HG03469 (cell line): ENCODE data around the gene ZNF385B.
"Not testable (repeated sequence)": the region's sequence is repeated elsewhere in the genome, so short reads cannot be mapped to it uniquely, and the experiment has no call there.

Experiments used
- ATAC-seq: cut with Tn5 transposase; IDR thresholded peaks from one replicate; pipeline ENCODE4 v1.9.1; 2021; ENCODE audit warnings: mild to moderate bottlenecking, moderate library complexity, moderate number of reproducible peaks; ENCODE audit not compliant: unreplicated experiment

Gene ZNF385B

DNA sequence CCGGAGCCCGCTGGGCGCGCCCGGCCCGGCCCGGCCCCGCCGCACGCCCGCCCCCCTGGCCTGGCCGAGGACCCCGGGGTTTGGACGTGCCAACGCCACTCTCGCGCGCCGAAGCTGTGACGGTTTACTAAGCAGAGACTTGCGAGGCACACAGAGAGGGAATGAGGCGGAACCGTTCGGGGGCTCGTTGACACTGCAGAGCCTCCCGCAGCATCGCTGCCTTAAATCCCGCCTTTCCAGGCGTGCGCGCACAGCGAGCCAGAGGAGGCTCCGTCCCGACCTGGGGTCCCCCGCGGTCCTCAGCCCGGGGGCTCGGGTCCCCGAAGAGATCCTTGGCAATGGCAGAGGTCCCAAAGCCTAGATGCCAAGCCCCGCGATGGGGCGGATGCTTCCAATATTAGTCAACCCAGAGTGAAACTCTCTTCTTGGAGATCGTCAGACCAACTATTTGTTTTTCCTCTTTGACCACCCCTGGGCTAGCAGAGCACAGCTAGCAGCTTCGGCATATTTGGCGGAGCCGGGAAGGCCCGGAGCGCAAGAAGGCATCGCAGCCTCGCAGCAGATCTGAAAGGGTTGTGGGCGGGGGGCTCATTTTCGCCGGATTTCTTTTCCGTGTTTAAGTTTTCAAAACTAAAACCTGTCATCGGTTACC lies at the start of gene ZNF385B:
Gene ZNF385B, minus strand, starts transcription at position 197 of the 652 bp plus-strand sequence.
- no peak for ATAC-seq

DNA sequence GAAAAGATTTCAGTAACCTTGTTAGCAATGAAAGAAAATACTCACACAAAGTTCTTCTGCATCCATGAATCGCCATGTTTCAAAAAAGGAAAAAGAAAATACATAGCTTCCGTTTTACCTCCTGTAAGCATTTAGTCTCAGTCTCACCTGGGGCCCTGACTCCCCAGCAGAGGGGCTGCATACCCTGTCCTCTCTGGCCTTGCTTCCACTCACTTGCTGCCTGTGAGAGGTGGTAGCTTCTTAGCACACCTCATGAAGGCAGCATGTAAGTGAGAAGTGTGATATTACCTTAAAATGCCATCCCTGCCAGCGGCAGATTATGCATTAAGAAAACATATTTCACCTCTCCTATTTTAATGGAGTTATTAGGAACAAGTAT lies 49.3 kb upstream of the ZNF385B start:
- ATAC-seq = no peak

DNA sequence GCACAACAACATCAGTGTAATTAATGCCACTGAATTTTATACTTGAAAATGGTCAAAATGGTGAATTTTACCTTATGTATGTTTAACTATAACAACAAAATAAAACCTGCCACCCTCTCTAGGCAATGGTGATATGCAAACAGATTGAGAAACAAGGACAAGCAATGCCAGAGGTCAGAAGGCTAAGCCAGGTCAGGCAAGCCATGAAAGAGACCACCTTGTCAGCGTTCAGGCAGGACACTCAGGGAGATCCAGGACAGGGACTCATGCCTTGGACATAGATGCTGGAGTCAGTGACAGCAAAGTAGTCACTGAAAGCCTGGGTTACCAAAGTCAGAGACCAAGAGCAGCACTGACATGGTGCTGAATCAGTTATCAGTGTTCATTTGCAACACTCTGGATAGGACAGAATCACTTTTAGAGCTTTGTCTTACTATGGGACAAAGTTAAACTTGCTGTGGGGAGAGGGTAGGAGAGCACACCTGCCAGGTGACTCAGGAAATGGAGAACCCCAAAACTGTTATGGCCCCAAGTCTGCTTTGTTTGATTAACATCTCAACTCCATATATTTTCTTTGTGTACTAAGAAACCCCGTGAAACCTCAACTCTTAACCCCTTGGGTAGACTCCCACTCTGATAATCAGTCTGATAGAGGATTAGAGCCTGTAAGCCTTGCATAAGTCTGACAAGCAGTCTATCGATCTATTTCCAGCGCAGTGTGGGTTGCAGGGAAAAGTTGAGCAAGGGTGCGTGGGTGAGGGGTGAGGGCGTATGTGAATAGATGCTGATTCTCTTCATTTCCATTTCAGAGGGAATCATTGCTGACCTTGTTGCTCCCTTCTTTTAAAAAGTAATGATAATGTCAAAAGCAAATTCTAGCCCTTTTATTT lies 48.7 kb upstream of the ZNF385B start:
- no peak for ATAC-seq

DNA sequence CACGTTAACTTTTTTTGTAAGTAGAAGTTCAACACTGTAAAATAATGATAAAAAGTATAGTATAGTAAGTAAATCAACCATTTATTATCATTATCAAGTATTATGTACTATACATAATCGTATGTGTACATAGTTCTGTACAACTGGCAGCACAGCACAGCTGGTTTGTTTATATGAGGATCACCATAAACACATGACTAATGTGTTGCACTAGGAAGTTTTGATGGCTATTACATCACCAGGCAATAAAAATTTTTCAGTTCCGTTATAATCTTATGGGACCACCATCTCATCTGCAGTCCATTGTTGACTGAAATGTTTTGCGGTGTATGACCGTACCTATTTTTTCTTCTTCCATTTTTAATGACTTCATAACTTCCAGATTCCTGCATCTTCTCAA lies 39.2 kb upstream of the ZNF385B start:
- no peak for ATAC-seq

DNA sequence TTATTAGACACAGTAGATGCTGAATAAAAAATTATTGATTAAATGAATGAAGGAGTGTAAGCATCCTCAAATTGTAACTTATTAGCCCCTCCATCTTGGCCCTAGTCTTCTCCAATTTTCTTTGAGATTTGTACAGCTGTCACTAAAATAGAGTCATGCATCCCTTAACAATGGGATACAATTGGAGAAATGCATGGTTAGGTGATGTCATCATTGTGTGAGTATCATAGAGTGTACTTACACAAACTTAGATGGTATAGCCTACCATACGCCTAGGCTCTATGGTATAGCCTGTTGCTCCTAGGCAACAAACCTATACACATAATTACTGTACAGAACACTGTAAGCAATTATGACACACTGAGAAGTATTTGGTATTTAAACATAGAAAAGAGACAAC lies 38.3 kb upstream of the ZNF385B start:
- ATAC-seq = no peak

DNA sequence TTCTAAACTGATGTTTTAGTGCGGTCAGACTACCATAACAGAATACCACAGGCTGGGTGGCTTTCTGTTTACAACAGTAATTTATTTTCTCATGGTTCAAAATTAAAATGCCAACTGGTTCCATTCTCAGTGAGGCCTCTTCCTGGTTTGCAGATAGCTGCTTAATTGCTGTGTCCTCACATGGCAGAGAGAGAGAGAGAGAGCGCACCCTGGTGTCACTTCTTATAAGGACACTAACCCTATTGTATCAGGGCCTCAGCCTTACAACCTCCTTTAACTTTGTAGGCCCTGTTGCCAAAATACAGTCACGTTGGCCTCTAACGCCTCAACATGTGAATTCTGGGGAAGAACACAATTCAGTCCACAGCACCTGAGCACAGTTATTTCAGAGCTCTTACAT lies 37.5 kb upstream of the ZNF385B start:
- peak; percentile 89 for ATAC-seq

DNA sequence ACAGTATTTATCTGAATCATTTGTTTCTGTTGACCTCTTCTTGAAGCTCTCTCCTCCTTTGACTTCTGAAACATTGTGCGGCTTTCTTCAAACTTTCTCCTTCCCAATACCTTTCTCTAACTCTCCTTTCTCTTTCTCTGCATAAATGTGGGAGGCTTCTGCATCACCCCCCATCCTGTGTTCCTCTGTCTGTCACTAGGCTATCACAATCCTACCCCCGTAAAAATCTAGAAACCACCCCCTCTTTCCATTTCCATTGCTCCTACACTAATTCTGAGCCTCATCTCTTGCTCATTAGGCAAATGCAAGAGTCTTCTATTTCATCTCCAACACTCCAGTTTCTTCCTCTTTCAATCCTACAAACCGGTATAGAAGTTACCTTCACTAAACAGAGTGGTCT lies 32.2 kb upstream of the ZNF385B start:
- no peak for ATAC-seq

DNA sequence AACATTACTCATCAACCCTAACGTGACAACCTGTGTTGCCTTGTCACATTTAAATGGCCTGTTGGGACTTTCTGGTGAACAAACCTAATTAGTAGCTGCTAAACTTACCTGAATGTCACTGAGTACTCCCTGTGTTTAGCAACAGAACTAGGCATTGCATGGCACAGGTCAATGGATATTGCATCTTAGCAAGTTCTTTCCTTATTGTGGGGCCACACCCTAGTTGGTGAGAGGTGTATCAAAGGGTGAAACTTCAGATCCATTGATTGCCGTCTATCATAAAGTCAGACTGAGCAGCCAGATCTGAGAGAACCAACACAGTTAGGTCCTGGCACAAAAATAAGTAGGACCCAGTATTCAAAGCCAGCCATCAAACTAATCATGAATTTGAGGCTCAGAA lies 29.8 kb upstream of the ZNF385B start:
- ATAC-seq = no peak

DNA sequence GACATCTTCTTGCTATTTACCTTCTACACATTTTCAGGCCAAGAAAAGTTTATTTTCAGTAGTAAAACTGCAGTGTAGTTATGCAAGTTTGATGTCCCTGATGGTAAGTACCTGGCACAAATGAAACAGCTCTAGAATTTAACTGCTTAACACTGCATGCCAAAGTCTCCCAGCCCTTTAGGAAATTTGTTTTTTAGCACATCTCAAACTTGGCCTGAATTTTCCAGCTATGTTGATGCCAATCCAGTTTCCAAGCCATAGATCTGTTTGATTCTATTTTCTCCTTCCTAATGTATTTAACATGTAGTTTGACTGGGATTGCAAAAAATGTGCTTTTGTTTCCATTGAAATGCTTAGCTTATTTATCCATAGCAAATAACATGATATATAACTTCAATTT lies 29.3 kb upstream of the ZNF385B start:
- no peak for ATAC-seq

DNA sequence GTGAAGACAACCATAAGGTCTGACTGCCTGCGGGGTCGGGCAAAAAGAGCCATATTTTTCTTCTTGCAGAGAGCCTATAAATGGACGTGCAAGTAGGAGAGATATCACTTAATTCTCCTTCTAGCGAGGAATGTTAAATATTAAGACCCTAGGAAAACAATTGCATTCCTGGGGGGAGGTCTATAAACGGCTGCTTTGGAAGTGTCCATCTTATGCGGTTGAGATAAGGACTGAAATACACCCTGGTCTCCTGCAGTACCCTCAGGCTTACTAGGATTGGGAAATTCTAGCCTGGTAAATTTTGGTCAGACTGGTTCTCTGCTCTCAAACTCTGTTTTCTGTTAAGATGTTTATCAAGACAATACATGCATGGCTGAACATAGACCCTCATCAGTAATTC lies 27.2 kb upstream of the ZNF385B start:
- ATAC-seq = not testable (repeated sequence)

DNA sequence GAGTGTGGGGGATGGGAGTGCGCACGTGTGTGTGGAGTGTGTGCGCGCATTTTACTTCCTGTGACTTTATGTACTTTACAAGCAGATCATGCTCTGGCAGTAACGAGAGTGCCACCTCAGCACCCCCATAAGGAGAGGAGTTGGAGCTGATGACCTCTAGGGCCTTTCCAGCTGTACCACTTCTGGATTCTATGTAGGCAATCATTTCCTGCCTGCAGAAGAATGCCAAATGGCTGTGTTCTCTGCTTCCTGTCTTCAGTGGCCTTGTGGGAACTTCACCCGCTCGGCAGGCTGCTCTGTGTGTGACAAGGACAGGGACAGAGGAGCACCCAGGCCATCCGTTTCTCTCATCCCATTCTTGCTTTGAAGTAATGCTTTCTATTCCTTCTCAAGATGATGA lies 22.8 kb upstream of the ZNF385B start:
- ATAC-seq = no peak

DNA sequence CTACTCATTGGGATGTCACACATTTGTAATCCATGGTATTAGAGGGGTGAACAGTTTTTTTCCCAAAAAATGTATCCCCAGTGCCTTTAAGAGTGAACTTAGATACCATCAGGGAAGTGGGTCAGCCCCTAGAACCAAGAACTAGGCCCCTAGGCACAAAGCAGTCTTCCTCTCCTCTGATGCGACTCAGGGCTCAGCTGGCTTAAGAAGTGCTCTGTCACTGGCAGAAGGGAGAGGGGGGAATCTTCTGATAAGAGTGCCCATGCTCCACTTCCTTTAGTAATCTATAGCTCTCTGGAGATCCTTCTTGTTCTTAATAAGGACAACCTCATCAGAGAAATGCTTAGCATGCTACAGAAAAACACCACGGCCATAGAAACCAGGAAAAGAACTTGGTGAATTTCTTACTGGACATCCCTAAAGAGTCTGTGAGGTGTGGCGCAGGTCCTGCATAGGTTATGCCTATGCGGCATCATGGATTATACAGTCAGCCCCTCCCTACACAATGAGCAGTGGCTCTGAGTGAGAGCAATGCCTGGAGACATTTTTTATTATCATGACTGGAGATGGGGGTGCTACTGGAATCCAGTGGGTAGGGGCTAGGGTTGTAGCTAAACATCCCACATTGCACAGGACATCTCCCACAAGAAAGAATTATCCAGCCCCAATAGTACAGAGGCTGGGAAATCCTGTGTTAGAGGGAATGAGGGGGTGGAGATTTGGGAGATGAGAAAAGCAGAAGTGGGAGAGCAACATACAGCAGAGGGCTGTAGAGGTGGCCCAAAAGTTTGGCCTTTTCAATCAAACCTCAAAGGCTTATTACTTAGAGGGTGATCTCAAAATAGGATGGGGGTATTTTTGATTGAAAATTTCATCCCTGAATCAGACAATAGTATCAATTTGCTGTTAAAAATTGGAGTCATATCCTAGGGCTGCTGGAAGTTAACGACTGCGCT lies 21.7 kb upstream of the ZNF385B start:
- no peak for ATAC-seq

DNA sequence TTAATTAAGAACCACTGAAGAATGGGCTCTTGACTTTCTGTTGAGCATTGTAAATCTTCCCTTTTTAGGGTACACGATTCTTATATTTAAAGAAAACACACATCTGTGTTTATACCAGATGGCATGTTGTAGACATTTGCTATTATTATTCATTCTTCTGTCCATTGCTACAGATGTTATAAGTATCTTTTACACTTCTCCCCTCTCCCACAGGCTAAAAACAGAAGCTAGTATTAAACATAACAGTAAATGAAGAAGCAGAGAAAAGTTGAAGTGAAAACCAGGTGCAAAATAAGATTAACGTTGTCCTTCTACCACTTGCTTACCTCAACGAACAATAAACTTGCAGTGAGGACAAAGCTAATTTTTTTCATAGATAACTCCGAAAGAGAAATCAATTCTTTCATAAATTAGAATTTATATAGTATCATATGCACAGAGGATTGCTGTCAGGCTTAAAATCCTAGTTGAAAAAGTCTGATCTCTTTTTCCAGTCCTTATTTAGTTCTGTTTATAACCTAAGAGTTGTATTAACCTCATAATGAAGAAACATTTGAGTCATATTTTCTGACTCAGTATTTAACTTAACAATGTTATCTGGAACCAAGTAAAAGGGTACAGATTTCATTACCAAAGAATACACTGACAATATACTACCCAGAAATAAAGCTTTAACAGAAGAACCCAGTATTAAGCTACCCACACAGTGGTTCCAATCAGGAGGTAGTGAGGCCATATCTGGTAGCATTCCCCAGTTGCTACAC lies 16.4 kb upstream of the ZNF385B start:
- ATAC-seq = no peak

DNA sequence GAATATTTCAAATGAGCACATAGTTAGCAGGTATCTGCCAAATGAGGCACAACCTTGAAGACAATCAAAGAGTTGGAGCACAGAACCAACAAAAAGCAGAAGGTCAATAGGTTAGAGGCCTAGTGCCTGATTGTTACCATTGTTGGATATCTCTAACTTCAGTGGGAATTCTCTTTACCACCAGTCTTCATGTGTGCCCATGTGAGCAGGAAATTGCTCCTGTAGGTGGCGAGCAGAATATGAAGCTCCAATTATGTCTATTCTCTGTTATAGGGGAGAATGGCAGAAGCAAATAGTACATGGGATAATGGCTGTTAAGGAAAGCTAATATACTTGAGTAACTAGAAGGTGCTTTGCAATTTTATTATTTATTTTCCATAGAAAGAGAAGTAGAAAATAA lies 14.9 kb upstream of the ZNF385B start:
- ATAC-seq = no peak

DNA sequence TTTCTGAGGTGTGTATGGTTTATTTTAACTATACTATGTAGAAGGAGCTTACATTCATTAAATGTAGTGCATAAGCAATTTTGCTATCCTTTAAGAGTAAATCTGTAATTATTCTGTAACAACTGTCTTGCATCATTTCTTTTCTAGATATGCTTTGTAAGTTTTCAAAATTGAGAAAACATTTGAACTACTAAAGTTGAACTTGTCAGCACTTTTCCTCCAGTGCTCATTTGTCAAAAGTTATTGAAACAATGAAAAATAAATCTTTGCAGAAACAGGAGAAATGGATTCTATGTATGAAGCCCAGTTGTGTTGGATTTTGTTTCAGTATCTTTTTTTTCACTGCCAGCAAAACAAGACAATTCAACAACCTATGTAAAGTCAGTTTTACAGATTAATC lies 14.5 kb upstream of the ZNF385B start:
- ATAC-seq = no peak

DNA sequence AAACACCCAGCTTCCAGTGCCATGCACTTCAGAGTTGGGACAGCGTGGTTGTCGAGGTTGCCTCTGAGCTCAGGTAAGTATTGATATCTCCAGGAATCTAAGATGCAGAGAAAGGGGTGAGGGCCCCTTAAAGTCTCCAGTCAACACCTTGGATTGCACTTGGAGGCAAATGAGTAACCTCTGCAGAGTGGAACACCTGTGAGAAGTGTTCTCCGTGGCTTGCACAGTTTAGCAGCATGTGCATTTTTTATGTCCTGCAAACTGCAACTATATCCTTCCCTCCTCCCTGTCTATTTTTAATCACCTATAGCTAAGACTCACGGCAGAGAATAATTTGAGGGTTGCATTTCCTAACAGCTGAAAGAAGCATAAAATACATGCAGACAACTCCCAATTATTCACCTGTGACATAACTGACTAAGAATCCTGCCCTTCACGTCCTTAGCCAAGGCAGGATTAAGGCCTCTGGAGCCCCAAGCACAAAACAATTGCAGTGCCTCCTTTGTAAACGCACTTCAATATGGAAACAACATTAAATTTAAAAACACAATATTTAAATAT lies 1.6 kb upstream of the ZNF385B start:
- ATAC-seq = no peak

DNA sequence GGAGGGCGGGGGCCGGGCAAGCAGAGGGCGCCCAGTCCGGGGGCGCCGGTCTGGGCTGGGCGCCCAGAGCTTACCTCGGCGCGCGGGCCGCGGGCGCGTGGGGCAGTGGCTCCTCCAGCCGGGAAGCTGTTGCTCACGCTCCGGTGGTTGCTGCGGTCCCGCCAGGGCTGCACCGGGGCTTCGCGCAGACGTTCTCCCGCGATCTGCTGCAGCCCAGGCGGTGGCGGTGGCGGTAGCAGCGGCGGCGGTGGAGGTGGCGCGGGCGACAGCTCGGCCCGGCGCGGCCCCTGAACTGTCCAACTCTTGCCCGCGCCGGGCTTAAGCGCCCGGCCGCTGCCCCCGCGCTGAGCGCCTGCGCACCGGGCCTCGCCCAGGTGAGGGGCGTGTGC lies 391 bp downstream of the ZNF385B start:
- ATAC-seq = no peak

DNA sequence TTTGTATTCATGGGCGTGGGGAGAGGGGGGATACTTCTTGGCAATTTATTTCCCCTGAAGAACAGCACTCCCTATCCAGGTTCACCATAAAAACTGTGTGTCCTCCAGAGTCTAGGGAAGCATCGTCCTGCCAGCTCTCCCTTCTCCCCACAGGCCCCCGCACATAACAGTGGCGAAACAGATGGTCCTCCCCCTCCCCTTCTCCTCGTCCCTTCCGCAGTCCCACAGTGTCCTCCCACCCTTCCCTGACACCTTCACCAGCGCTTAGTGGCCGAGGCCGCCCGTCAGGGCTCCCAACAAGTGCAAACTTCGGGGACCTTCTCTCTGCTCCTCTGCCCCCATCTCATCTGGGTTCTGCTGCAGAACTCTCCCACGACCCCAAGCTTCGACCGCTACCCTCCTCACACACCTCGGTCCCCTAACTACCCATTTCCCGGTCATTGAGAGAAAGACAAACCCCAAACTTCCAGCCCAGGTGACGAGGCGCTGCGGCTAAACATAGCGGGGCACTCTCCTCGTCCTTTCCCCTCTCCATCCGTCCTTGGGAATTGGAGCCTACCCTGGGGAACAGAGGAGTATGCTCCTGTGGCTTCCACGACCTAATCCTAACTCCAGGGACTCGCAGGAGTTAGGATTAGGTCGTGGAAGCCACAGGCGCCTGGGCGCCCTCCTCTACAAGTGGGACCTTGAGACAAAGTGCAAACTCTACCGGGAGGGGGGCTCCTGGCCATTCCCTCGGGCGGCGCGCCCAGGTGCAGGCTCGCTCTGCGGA lies 971 bp downstream of the ZNF385B start:
- ATAC-seq = no peak

DNA sequence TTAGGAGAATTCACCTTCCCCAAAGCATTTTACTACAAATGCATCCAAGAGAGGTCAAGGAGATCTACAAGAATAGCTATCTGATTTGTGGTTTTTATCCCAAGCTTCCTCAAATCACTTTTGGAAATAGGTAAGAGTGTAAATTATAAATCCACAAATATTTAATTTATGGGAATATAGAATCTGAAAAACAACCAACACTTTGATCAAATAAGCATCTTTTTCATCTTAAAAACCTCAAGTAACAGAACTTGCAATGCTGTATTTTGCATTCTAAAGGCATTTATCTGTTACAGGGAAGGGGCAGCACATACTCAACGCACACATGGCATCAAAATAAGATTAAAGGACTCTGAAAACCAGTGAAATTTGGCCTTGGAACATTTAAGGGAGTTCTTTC lies 1.9 kb downstream of the ZNF385B start:
- ATAC-seq = no peak

DNA sequence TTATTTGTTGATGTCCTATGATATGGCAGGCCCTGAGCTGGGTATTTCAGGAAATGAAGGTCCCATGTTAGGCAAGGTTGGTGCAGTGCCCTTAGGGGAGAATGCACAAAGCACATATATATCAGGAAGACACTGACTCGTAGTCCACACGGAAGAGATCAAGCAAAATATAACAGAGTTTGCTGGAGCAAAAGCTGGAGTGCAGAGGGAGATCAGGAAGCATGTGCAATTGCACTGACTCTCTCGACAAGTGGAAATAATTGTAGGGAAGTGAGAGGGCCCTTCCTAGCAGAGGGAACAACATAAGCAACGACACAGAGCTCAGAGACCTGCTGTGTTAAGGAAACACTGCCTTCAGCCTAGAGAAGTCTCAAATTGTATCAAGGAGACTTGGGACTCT lies 4.2 kb downstream of the ZNF385B start:
- ATAC-seq = no peak
